ENCODE results near the gene ODF2. TPM values are rescaled to one million over a fixed set of nuclear protein-coding genes. Genes with fewer than 3 reads are reported as not detected.
"Not testable (repeated sequence)": the region's sequence is repeated elsewhere in the genome, so short reads cannot be mapped to it uniquely, and the experiment has no call there.

Gene ODF2
- polyA plus RNA-seq, 1 donor (not counting 4 experiments of a cell fraction or from before 2014, with no cell fraction given): 14.0 TPM

DNA sequence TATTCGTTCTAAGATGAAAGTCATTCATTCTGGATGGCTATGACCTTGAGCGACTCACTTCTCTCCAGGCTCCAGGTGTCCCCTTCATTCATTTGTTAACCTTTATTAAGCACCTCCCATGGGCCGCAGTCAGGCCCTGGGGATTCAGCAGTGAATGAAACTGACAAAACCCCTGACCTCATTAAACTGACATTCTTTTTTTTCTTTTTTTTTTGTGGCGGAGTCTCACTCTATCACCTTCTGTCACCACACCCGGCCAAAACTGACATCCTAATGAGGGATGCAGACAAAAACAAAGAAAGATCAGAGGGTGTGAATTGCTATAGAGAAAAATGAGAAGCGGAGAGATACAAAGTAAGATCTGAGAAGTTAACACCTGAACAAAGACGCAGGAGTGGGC, 16.5 kb upstream of the ODF2 start:
- no peak for FAIRE-seq
- Histone ChIP-seq H3K27me3 (ENCODE audit: control insufficient read depth, extremely low read depth, insufficient read depth, low read length) (no peaks in the 10 kb centered on the region), H3K4me1 (ENCODE audit: control insufficient read depth, extremely low read depth, insufficient read depth, low read length) (no peaks in the 10 kb centered on the region), H3K4me2 (ENCODE audit: control insufficient read depth, extremely low read depth, insufficient read depth, low read depth, low read length) (no peak overlapping the region), H3K79me2 (ENCODE audit: control insufficient read depth, insufficient read depth, low read length) (no peaks in the 10 kb centered on the region), H3K27ac (ENCODE audit: control insufficient read depth, insufficient read depth, low read length) (no peak overlapping the region), H4K20me1 (ENCODE audit: control insufficient read depth, extremely low read depth, insufficient read depth, low read length) (no peaks in the 10 kb centered on the region), H3K9me3 (ENCODE audit: control insufficient read depth, low read depth, low read length) (no peaks in the 10 kb centered on the region), H3K9me1 (ENCODE audit: control insufficient read depth, extremely low read depth, insufficient read depth, low read length) (no peaks in the 10 kb centered on the region), H3K9ac (ENCODE audit: control insufficient read depth, extremely low read depth, insufficient read depth, low read length) (no peak overlapping the region), H3K36me3 (ENCODE audit: control insufficient read depth in 2 of 2, extremely low read depth in 1 of 2, insufficient read depth in 2 of 2, low read length in 2 of 2) (peaks cover 0 to 6% of the 10 kb centered on the region in 2 experiments), H2AFZ (ENCODE audit: control insufficient read depth, low read length) (no peak overlapping the region), H3K4me3 (ENCODE audit: control insufficient read depth in 2 of 3, extremely low read depth in 1 of 3, insufficient read depth in 2 of 3, low read depth in 1 of 3, low read length in 3 of 3) (no peak overlapping the region)
- DNase-seq (ENCODE audit: low read depth, low spot score): no peak
- dilution Hi-C loops (cut with MboI; ENCODE audit: extremely low pct_ligation_motif_present, low sequenced_read_pairs): no loop called here
- no peak for TF ChIP-seq EZH2 (IDR thresholded peaks at IDR 0.05; ENCODE audit: low read length)
- TF ChIP-seq CTCF (optimal IDR thresholded peaks at IDR 0.05 in 1 of 3, IDR thresholded peaks at IDR 0.05 in 1 of 3, conservative IDR thresholded peaks at IDR 0.05 in 1 of 3; ENCODE audit: extremely low read depth in 1 of 3, insufficient read depth in 2 of 3, low read length in 3 of 3): no peak

GRCh38 chr9:128442150-128442549, 13.7 kb upstream of the ODF2 start:
- TF ChIP-seq CTCF (optimal IDR thresholded peaks at IDR 0.05 in 1 of 3, IDR thresholded peaks at IDR 0.05 in 1 of 3, conservative IDR thresholded peaks at IDR 0.05 in 1 of 3; ENCODE audit: extremely low read depth in 1 of 3, insufficient read depth in 2 of 3, low read length in 3 of 3) (no peak), EZH2 (IDR thresholded peaks at IDR 0.05; ENCODE audit: low read length) (no peak)
- Histone ChIP-seq H3K36me3 (ENCODE audit: control insufficient read depth in 2 of 2, extremely low read depth in 1 of 2, insufficient read depth in 2 of 2, low read length in 2 of 2) (no peaks in the 10 kb centered on the region), H3K27me3 (ENCODE audit: control insufficient read depth, extremely low read depth, insufficient read depth, low read length) (no peaks in the 10 kb centered on the region), H3K9ac (ENCODE audit: control insufficient read depth, extremely low read depth, insufficient read depth, low read length) (no peak overlapping the region), H4K20me1 (ENCODE audit: control insufficient read depth, extremely low read depth, insufficient read depth, low read length) (no peaks in the 10 kb centered on the region), H3K4me3 (ENCODE audit: control insufficient read depth in 2 of 3, extremely low read depth in 1 of 3, insufficient read depth in 2 of 3, low read depth in 1 of 3, low read length in 3 of 3) (no peak overlapping the region), H3K27ac (ENCODE audit: control insufficient read depth, insufficient read depth, low read length) (no peak overlapping the region), H3K4me2 (ENCODE audit: control insufficient read depth, extremely low read depth, insufficient read depth, low read depth, low read length) (no peak overlapping the region), H3K9me3 (ENCODE audit: control insufficient read depth, low read depth, low read length) (no peaks in the 10 kb centered on the region), H3K9me1 (ENCODE audit: control insufficient read depth, extremely low read depth, insufficient read depth, low read length) (no peaks in the 10 kb centered on the region), H2AFZ (ENCODE audit: control insufficient read depth, low read length) (no peak overlapping the region), H3K4me1 (ENCODE audit: control insufficient read depth, extremely low read depth, insufficient read depth, low read length) (no peaks in the 10 kb centered on the region), H3K79me2 (ENCODE audit: control insufficient read depth, insufficient read depth, low read length) (no peaks in the 10 kb centered on the region)
- FAIRE-seq: no peak
- no peak for DNase-seq (ENCODE audit: low read depth, low spot score)
- dilution Hi-C loops (cut with MboI; ENCODE audit: extremely low pct_ligation_motif_present, low sequenced_read_pairs): no loop called here

DNA sequence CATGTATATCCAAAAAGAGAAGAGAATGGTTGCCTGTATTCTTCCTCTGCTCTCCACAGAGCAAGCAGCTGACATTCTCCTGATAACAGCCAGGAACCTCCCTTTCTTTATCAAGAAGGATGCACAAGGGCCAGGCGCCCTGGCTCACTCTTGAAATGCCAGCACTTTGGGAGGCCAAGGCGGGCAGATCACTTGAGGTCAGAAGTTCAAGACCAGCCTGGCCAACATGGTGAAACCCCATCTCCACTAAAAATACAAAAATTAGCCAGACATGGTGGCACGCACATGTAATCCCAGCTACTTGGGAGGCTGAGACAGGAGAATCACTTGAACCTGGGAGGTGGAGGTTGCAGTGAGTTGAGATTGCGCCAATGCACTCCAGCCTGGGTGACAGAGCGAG, 9.3 kb upstream of the ODF2 start:
- not testable (repeated sequence) for FAIRE-seq

More for the DNA sequence above, 9.3 kb upstream of the ODF2 start:
- H3K4me3 ChIP-seq (ENCODE audit: control insufficient read depth in 2 of 3, extremely low read depth in 1 of 3, insufficient read depth in 2 of 3, low read depth in 1 of 3, low read length in 3 of 3); H4K20me1 ChIP-seq (ENCODE audit: control insufficient read depth, extremely low read depth, insufficient read depth, low read length); H3K4me1 ChIP-seq (ENCODE audit: control insufficient read depth, extremely low read depth, insufficient read depth, low read length); H3K9ac ChIP-seq (ENCODE audit: control insufficient read depth, extremely low read depth, insufficient read depth, low read length); dilution Hi-C loops (cut with MboI; ENCODE audit: extremely low pct_ligation_motif_present, low sequenced_read_pairs); H2AFZ ChIP-seq (ENCODE audit: control insufficient read depth, low read length); DNase-seq (ENCODE audit: low read depth, low spot score); H3K4me2 ChIP-seq (ENCODE audit: control insufficient read depth, extremely low read depth, insufficient read depth, low read depth, low read length); H3K9me1 ChIP-seq (ENCODE audit: control insufficient read depth, extremely low read depth, insufficient read depth, low read length); H3K27me3 ChIP-seq (ENCODE audit: control insufficient read depth, extremely low read depth, insufficient read depth, low read length); H3K9me3 ChIP-seq (ENCODE audit: control insufficient read depth, low read depth, low read length); H3K27ac ChIP-seq (ENCODE audit: control insufficient read depth, insufficient read depth, low read length); H3K36me3 ChIP-seq (ENCODE audit: control insufficient read depth in 2 of 2, extremely low read depth in 1 of 2, insufficient read depth in 2 of 2, low read length in 2 of 2); H3K79me2 ChIP-seq (ENCODE audit: control insufficient read depth, insufficient read depth, low read length): not testable (repeated sequence)

Data from keratinocyte (primary cell).